PC-3 (cell line): ENCODE measurements around the gene BTNL3. TPM values are rescaled to one million over a fixed set of nuclear protein-coding genes. Genes with fewer than 3 reads are reported as not detected.

Experiments used
- ATAC-seq: fragments of 200-7000 bp; cut with Tn5 transposase; 2 replicates; pipeline ENCODE4 v1.9.1; 2020; ENCODE audit warnings: mild to moderate bottlenecking, moderate library complexity
- BruUV-seq: library from RNA; stranded (reverse); fragments of 400-500 nt; replicated peaks from 2 replicates; lab custom pipeline; 2021; lab: Mats Ljungman, UMichigan
- CTCF ChIA-PET: fragments of 300-600 bp; sonication (Branson Sonifier 250); formaldehyde crosslinking; loops from one replicate; lab custom pipeline; 2022; ENCODE audit warnings: antibody characterized with exemption; lab: Charles Lee
- POLR2A ChIA-PET: fragments of 300-600 bp; sonication (Branson Sonifier 250); formaldehyde crosslinking; loops from one replicate; lab custom pipeline; 2022; ENCODE audit warnings: antibody characterized with exemption; ENCODE audit not compliant: unreplicated experiment; lab: Charles Lee
- DNase-seq: peaks from one replicate; pipeline ENCODE4 v3.0.0-alpha.2; 2015
- H2AFZ ChIP-seq: fragments of 300-600 bp; sonication (generic); 2 replicates; pipeline ENCODE4 v1.6.0; 2016; ENCODE audit warnings: antibody characterized with exemption, low read length
- H3F3A ChIP-seq: fragments of 300-600 bp; sonication (generic); one replicate; pipeline ENCODE4 v1.6.0; 2017; ENCODE audit warnings: antibody characterized with exemption, low read length, control low read depth, mild to moderate bottlenecking; ENCODE audit not compliant: unreplicated experiment
- H3K27ac ChIP-seq: fragments of 300-600 bp; sonication (generic); 2 replicates; pipeline ENCODE4 v1.5.1; 2016; ENCODE audit warnings: mild to moderate bottlenecking, low read length
- H3K27me3 ChIP-seq: fragments of 300-600 bp; sonication (generic); 2 replicates; pipeline ENCODE4 v1.6.1; 2016; ENCODE audit warnings: low read length, mixed read lengths
- H3K36me3 ChIP-seq: fragments of 300-600 bp; sonication (generic); 2 replicates; pipeline ENCODE4 v1.6.1; 2016; ENCODE audit warnings: low read depth, mixed run types, low read length, mixed read lengths
- H3K4me1 ChIP-seq: fragments of 300-600 bp; sonication (generic); 2 replicates; pipeline ENCODE4 v1.5.1; 2016; ENCODE audit warnings: low read length; ENCODE audit not compliant: insufficient read depth
- H3K4me2 ChIP-seq: fragments of 300-600 bp; sonication (generic); 2 replicates; pipeline ENCODE4 v1.6.0; 2016; ENCODE audit warnings: low read length
- H3K4me3 ChIP-seq: fragments of 300-600 bp; sonication (generic); 2 replicates; pipeline ENCODE4 v1.5.1; 2016; ENCODE audit warnings: mild to moderate bottlenecking, low read length, mixed read lengths
- H3K79me2 ChIP-seq: fragments of 300-600 bp; sonication (generic); 2 replicates; pipeline ENCODE4 v1.6.1; 2017; ENCODE audit warnings: low read length, mixed read lengths
- H3K9ac ChIP-seq: fragments of 300-600 bp; sonication (generic); 2 replicates; pipeline ENCODE4 v1.6.0; 2016; ENCODE audit warnings: mild to moderate bottlenecking, low read length
- H3K9me2 ChIP-seq: fragments of 300-600 bp; sonication (generic); replicated peaks from 2 replicates; pipeline ENCODE4 v1.6.1; 2016; ENCODE audit warnings: mixed run types, low read length, mixed read lengths
- H3K9me3 ChIP-seq: fragments of 300-600 bp; sonication (generic); 2 replicates; pipeline ENCODE4 v1.6.1; 2016; ENCODE audit warnings: low read length, mixed read lengths
- H4K20me1 ChIP-seq: fragments of 300-600 bp; sonication (generic); 2 replicates; pipeline ENCODE4 v1.6.1; 2016; ENCODE audit warnings: low read length, mixed read lengths
- EZH2 ChIP-seq: fragments of 300-600 bp; sonication (generic); IDR thresholded peaks from one replicate; pipeline ENCODE4 v1.6.1; 2017; ENCODE audit warnings: antibody characterized with exemption, mild to moderate bottlenecking, low read length; ENCODE audit not compliant: unreplicated experiment
- EZH2phosphoT487 ChIP-seq: fragments of 300-600 bp; sonication (generic); IDR thresholded peaks from 2 replicates; pipeline ENCODE4 v1.6.1; 2018; ENCODE audit warnings: mild to moderate bottlenecking, antibody characterized with exemption, low read length, borderline replicate concordance
- intact Hi-C: fragments of 100-400 bp; cut with micrococcal nuclease; formaldehyde crosslinking; loops from 2 replicates; pipeline ENCODE4 v1.9.0; 2023
- total RNA-seq: library from RNA; depleted of rRNA; stranded (reverse); fragments of >200 nt; gene quantifications from 2 replicates; pipeline ENCODE4 v1.2.3, GENCODE V29; 2014
- TF ChIP-seq, protein P1 (sequence below): fragments of 300-600 bp; sonication (generic); conservative IDR thresholded peaks from 2 replicates; pipeline ENCODE4 v1.5.1; 2017; ENCODE audit warnings: antibody characterized with exemption, low read depth, mild to moderate bottlenecking, low read length

Gene BTNL3
- total RNA-seq, 1 experiment from 2014 or later: not detected

DNA sequence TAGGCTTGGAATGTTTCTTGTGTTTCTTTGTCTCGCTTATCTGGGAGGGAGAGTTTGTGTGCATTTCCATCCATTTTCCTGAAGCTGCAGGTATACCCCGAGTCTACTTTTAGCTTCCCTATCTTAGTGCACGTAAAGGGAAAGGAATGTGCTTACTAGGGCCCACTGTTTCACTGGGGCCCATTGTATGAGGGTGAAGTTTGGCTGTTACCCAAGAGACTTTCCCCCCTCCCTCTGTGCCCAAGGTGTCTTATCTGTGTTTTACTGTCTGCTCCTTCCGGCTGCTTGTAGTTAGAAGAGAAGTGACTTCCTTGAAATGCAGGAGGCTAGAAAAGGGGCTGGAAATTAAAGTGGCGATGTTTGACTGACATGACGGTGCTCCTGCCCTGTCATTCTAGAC is 12.1 kb upstream of the BTNL3 start:
- ATAC-seq: no peak
- intact Hi-C loops: no loop called here
- H3K27ac ChIP-seq: no peak overlapping the region

DNA sequence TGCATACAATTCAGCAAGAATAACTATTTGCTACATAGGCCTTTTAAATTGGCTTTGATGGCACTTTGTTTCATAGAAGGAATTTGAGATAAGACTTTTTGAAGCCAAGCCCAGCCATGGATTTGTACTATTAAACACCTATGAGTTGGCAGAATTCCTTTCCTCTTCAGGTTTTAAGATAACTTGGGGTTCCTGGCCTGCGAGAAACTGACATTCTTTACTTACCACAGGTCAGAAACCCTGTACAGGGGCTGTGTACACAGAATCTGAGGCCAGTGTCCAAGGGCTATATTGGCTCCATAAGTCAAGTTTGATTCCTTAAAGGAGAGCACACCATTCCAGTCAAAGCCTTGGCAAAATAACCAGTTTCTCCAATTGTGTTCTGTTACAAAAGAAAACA is 10.8 kb upstream of the BTNL3 start:
- no TSS peak for BruUV-seq
- peaks cover 16% of the 10 kb centered on the region for H3K4me1 ChIP-seq
- H3K4me3 ChIP-seq: no peak overlapping the region
- no peak overlapping the region for H3K27ac ChIP-seq
- no peaks in the 10 kb centered on the region for H3F3A ChIP-seq
- no peaks in the 10 kb centered on the region for H3K79me2 ChIP-seq
- ChIA-PET CTCF (no interaction called here), POLR2A (no interaction called here)
- TF ChIP-seq EZH2 (no peak), EZH2phosphoT487 (no peak)
- TF ChIP-seq, protein P1, sequence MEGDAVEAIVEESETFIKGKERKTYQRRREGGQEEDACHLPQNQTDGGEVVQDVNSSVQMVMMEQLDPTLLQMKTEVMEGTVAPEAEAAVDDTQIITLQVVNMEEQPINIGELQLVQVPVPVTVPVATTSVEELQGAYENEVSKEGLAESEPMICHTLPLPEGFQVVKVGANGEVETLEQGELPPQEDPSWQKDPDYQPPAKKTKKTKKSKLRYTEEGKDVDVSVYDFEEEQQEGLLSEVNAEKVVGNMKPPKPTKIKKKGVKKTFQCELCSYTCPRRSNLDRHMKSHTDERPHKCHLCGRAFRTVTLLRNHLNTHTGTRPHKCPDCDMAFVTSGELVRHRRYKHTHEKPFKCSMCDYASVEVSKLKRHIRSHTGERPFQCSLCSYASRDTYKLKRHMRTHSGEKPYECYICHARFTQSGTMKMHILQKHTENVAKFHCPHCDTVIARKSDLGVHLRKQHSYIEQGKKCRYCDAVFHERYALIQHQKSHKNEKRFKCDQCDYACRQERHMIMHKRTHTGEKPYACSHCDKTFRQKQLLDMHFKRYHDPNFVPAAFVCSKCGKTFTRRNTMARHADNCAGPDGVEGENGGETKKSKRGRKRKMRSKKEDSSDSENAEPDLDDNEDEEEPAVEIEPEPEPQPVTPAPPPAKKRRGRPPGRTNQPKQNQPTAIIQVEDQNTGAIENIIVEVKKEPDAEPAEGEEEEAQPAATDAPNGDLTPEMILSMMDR: no peak
- H3K27me3 ChIP-seq: no peaks in the 10 kb centered on the region
- H3K9ac ChIP-seq: no peak overlapping the region
- H3K9me3 ChIP-seq: no peaks in the 10 kb centered on the region
- DNase-seq (peak; percentile 36), ATAC-seq (no peak)
- no peaks in the 10 kb centered on the region for H4K20me1 ChIP-seq
- H3K4me2 ChIP-seq: no peak overlapping the region
- no peaks in the 10 kb centered on the region for H3K9me2 ChIP-seq
- H2AFZ ChIP-seq: no peak overlapping the region
- H3K36me3 ChIP-seq: no peaks in the 10 kb centered on the region
- intact Hi-C loops: no loop called here

More for the DNA sequence above, 12.1 kb upstream of the BTNL3 start:
- ChIA-PET CTCF (no interaction called here), POLR2A (interaction anchor here (0.6 kb wide), 1 partner anchor 231 kb away, joined by 5 read pairs; no protein-coding TSS in a partner anchor)
- Histone ChIP-seq H3K9me3 (no peaks in the 10 kb centered on the region), H3K9me2 (no peaks in the 10 kb centered on the region), H3K4me2 (no peak overlapping the region), H3F3A (no peaks in the 10 kb centered on the region), H4K20me1 (no peaks in the 10 kb centered on the region), H3K36me3 (no peaks in the 10 kb centered on the region), H3K4me3 (no peak overlapping the region), H3K27me3 (no peaks in the 10 kb centered on the region), H3K9ac (no peak overlapping the region), H2AFZ (no peak overlapping the region), H3K4me1 (peaks cover 16% of the 10 kb centered on the region), H3K79me2 (no peaks in the 10 kb centered on the region)
- peak; percentile 40 for DNase-seq
- TF ChIP-seq EZH2: no peak
- no peak for TF ChIP-seq EZH2phosphoT487
- TF ChIP-seq, protein P1: no peak
- no TSS peak for BruUV-seq

GRCh38 chr5:180982008-180982741 is 6.5 kb upstream of the BTNL3 start:
- Histone ChIP-seq H3K27me3 (no peaks in the 10 kb centered on the region), H3K79me2 (no peaks in the 10 kb centered on the region), H3K4me1 (no peaks in the 10 kb centered on the region), H3K9ac (no peak overlapping the region), H3K4me2 (no peak overlapping the region), H3K36me3 (no peaks in the 10 kb centered on the region), H2AFZ (no peak overlapping the region), H3K9me2 (no peaks in the 10 kb centered on the region), H3K9me3 (no peaks in the 10 kb centered on the region), H3K4me3 (no peak overlapping the region), H3K27ac (no peak overlapping the region), H4K20me1 (no peaks in the 10 kb centered on the region), H3F3A (no peaks in the 10 kb centered on the region)
- no peak for TF ChIP-seq EZH2phosphoT487
- TF ChIP-seq, protein P1: no peak
- no peak for TF ChIP-seq EZH2
- BruUV-seq: no TSS peak
- intact Hi-C loops: no loop called here
- no peak for ATAC-seq
- CTCF ChIA-PET: no interaction called here
- DNase-seq: no peak
- POLR2A ChIA-PET: interaction anchor here (0.7 kb wide), 1 partner anchor 10 kb away, joined by 3 read pairs; no protein-coding TSS in a partner anchor
